ENCODE data around the gene PLS1. TPM values are rescaled to one million over a fixed set of nuclear protein-coding genes. Genes with fewer than 3 reads are reported as not detected.
"Not testable (repeated sequence)": the region's sequence is repeated elsewhere in the genome, so short reads cannot be mapped to it uniquely, and the experiment has no call there.

The PLS1 gene
- total RNA-seq = 30.5 and 36.4 TPM in 2 replicates

GRCh38 chr3:142595951-142596725 is at the start of gene PLS1:
Gene PLS1, plus strand, starts transcription at chr3:142596393. Its CDS starts 67,845 bp downstream, at chr3:142664238.
- H3K4me3 ChIP-seq (ENCODE audit: low read depth, low read length) = peak within 1 kb of the TSS; percentile 82
- TF ChIP-seq CTCF (conservative IDR thresholded peaks at IDR 0.05; ENCODE audit: low read depth, low read length) = peak; percentile 14
- DNase-seq (ENCODE audit: low read depth) = peak; percentile 66

- TF ChIP-seq CTCF (conservative IDR thresholded peaks at IDR 0.05; ENCODE audit: low read depth, low read length) = no peak
- DNase-seq (ENCODE audit: low read depth) = no peak
- no peak overlapping the region for H3K4me3 ChIP-seq (ENCODE audit: low read depth, low read length)
These were observed 46.2 kb upstream of the PLS1 start for GRCh38 chr3:142549986-142550385.

- not testable (repeated sequence) for H3K4me3 ChIP-seq (ENCODE audit: low read depth, low read length); DNase-seq (ENCODE audit: low read depth)
These were observed 43.6 kb upstream of the PLS1 start for GRCh38 chr3:142552579-142552978.

- H3K4me3 ChIP-seq (ENCODE audit: low read depth, low read length) = no peak overlapping the region
- no peak for DNase-seq (ENCODE audit: low read depth)
- TF ChIP-seq CTCF (conservative IDR thresholded peaks at IDR 0.05; ENCODE audit: low read depth, low read length) = no peak
These were observed 42.5 kb upstream of the PLS1 start for GRCh38 chr3:142553741-142554140.

- no peak overlapping the region for H3K4me3 ChIP-seq (ENCODE audit: low read depth, low read length)
- no peak for TF ChIP-seq CTCF (conservative IDR thresholded peaks at IDR 0.05; ENCODE audit: low read depth, low read length)
- no peak for DNase-seq (ENCODE audit: low read depth)
These were observed 36.1 kb upstream of the PLS1 start for GRCh38 chr3:142560118-142560517.

GRCh38 chr3:142563496-142563997 is 32.6 kb upstream of the PLS1 start:
- no peak for TF ChIP-seq CTCF (conservative IDR thresholded peaks at IDR 0.05; ENCODE audit: low read depth, low read length)
- DNase-seq (ENCODE audit: low read depth) = no peak
- no peak overlapping the region for H3K4me3 ChIP-seq (ENCODE audit: low read depth, low read length)

GRCh38 chr3:142566096-142566495 is 30.1 kb upstream of the PLS1 start:
- DNase-seq (ENCODE audit: low read depth) = no peak
- no peak for TF ChIP-seq CTCF (conservative IDR thresholded peaks at IDR 0.05; ENCODE audit: low read depth, low read length)
- H3K4me3 ChIP-seq (ENCODE audit: low read depth, low read length) = no peak overlapping the region

All from epithelial cell of proximal tubule (primary cell).